Measurements from ENCODE around the gene CLASRP.

CLASRP gene

DNA sequence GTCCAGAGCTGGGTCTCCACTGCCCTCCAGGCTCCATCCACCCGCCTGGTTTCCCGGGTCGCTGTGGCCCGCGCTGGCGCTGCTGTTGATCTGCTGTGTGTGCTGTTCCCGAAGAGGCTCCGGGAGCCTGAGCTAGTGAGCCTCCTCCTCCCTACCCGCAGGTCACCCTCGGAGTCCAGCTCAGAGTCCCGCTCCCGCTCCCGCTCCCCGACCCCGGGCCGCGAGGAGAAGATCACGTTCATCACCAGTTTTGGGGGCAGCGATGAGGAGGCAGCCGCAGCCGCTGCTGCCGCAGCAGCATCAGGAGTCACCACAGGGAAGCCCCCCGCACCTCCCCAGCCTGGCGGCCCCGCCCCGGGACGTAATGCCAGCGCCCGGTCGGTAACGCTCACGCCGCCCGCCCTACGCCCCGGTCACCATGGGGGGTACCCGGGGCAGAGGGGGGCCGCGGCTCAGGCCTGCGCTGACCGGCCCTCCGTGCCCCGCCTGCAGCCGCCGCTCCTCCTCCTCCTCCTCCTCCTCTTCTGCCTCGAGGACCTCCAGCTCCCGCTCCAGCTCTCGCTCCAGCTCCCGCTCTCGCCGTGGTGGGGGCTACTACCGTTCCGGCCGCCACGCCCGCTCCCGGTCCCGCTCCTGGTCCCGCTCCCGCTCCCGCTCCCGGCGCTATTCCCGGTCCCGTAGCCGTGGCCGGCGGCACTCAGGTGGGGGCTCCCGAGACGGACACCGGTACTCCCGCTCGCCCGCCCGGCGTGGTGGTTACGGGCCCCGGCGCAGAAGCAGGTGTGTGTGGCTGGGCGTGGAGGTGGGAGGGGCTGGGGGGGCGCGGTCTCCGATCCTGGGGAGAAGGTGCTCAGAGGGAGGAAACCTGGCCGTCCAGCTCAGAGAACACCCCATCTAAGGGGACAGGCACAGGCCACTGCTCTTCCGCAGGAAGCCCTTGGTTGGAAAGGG, 25.3 kb downstream of the CLASRP start:
- no peak for DNase-seq

DNA sequence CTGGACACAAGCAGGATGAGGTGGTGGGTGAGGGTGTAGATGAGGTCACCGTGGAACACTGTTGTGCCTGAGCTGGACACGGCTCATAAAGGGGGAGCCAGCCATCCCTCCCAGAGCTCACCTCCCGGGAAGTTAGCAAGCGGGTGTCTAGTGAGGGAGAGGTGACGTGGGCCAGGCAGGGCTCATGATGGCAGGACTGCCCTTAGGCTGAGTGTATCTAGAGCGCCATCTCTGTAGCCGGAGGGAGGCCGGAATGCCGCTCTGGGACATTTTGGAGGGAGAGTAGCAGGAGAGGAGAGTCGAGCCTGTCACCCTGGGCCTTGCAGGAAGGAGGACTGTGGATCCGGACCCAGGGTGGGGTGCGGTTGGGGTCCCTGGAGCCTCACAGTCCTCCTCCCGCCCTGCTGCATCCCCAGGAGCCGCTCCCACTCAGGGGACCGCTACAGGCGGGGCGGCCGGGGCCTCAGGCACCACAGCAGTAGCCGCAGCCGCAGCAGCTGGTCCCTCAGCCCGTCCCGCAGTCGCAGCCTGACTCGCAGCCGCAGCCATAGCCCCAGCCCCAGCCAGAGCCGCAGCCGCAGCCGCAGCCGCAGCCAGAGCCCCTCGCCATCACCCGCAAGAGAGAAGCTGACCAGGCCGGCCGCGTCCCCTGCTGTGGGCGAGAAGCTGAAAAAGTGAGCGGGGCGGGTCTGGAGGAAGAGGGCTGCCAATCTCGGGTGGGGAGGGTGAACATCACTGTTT, 28.2 kb downstream of the CLASRP start:
- DNase-seq: no peak

DNA sequence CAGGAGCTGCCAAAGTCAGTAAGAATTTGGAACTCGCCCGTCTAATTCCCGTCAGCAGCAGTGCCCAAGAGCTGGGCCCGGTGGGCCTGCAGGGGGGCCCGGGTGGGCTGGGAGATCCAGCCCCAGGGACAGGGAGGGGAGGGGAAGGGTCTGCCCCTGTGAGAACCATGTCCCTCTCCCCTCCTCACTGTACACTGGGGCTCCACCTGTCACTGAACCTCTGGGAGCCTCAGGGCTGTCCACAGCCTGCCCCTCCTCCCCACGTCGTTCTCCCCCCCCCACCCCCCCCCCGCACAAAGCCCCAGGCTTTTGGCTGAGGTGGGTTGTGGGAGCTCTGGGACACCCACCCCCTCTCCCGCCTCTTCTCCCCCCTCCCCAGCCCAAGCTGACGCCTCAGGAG, 29.2 kb downstream of the CLASRP start:
- DNase-seq: no peak

DNA sequence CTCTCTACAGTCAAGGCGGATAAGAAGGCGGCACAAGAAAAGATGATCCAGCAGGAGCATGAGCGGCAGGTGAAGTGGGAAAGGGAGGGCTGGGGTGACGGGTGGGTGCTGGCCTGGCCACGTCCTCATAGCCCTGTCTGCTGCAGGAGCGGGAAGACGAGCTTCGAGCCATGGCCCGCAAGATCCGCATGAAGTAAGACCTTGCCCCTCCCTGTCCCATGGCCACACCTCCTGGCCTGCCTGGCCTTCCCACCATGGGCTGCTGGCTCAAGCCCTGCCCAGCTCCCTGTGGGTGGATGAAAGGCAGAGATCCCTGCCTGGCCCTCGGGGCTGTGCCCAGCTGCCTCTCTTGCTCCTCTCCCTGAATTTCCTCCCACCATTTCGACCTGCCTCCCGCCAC, 30.2 kb downstream of the CLASRP start:
- DNase-seq: no peak

DNA sequence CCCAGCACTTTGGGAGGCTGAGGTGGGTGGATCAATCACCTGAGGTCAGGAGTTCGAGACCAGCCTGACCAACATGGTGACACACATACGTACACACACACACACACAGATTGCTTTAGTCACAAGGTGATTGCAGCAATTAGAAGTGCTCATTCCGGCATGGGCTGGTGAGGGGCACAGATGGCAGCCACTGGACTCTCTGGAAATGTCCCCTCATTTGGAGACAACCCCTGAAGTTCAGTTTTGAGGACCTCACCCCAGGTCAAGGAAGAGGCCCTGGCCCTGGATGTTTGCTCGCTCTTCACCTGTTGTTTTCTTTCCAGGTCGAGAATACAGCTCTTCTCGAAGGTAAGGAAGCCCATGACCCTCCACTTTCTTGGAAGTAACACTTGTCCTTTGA, 31.4 kb downstream of the CLASRP start:
- no peak for DNase-seq

DNA sequence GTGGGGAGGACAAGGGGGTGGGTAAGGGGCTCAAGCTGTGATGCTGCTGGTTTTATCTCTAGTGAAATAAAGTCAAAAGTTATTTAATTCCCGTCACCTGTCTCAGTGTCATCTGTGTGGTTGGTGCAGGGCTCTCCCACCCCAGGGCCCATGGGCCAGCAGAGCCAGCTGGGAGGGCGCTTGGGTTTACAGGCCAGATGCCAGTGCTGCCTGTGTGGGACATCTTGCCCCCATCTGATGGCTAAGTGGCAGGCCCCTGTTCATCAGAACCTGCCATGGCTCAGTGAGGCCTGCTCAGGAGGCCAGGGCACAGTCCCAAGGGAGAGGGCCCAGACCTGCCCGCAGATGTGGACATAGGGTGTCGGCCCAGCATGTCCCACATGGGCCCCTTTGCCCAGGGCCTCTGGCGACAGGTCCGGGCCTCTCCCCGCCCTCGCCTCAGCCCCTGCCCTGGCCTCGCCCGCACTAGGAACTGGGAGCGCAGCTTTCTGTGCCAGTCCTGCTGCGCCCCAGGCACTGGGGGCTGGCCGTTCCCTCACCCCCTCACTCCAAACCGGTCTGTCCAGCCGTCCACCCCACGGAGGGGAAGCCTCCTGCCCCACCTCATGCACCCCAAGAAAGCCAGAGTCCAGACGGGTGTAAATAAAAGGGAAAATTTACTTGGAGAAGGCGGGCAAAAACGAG, 32.2 kb downstream of the CLASRP start:
- DNase-seq: no peak

DNA sequence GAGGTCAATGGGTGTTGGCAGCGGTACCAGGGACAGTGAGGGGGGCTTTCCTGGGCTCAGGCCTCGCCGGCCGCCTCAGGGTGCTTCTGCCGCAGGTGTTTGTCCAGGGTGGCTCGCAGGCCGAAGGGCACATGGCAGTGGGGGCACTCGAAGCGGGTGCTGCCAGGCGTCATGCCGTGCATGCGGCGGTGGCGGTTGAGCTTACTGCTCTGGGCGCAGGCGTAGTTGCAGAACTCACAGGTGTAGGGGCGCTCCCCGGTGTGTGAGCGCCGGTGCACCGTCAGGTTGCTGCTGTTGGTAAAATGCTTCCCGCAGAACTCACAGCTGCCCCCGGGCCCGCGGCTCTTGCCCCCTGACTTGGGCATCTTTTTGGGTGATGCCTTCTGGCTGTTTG, 32.7 kb downstream of the CLASRP start:
- no peak for DNase-seq

DNA sequence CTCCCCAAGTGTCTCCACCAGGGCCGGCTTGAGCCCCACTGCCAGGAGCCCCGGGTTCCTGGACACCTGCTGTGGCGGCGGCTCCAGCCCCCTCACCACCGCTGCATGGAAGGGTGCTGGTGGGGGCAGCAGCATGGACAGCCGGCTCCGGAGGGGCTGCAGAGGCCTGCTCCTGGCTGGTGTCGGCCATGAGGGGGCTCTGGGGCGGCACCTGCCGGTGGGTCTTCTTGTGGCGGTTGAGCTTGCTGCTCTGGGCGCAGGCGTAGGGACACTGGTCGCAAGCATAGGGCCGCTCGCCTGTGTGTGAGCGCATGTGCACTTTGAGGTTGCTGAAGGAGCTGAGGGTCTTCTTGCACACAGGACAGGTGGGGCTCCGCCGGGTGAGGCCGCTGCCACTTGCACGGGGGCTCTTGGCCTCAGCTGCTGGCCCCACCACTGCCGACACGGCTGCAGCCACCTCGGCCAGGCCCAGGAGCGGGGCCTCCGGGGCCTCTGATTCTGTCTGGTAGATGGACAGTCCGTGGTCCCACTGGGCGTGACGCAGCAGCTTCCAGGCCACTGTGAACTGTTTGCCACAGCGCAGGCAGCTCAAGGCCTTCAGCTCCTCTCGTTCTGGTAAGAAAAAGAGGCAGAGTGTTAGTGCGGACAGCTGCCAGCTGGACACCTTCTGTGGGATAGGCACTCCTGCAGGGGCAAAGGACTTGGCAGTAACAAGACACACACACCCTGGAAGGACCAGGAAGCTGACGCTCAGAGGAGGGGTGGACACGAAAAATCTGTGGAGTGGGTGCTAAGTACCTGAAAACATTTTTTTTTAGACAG, 33.3 kb downstream of the CLASRP start:
- no peak for DNase-seq

DNA sequence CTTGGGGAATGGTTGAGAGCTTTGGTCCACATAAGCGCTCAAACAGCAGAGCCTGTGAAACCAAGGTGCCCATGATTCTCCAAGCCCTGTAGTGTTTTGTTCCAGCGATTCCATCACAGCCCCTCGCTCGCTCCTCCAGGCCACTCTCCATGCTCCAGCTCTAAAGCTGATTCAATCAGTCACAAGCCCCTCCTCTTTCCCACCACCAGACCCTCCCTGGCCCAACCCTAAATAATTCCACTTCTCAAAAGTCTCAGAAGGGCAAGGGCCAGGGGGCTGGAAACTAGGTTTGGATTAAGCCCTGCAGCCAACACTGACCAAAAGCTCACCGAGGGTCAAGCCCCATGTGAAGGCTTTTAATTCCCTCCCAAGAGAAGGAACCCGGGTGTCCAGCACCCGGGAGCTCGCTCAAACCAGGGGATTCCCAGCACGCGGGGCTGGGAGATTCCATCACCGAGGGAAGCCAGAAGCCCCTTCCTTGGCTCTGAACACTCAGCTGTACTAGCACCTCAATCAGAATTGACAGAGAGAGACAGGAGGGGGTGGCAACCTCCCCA, 36.0 kb downstream of the CLASRP start:
- no peak for DNase-seq

DNA sequence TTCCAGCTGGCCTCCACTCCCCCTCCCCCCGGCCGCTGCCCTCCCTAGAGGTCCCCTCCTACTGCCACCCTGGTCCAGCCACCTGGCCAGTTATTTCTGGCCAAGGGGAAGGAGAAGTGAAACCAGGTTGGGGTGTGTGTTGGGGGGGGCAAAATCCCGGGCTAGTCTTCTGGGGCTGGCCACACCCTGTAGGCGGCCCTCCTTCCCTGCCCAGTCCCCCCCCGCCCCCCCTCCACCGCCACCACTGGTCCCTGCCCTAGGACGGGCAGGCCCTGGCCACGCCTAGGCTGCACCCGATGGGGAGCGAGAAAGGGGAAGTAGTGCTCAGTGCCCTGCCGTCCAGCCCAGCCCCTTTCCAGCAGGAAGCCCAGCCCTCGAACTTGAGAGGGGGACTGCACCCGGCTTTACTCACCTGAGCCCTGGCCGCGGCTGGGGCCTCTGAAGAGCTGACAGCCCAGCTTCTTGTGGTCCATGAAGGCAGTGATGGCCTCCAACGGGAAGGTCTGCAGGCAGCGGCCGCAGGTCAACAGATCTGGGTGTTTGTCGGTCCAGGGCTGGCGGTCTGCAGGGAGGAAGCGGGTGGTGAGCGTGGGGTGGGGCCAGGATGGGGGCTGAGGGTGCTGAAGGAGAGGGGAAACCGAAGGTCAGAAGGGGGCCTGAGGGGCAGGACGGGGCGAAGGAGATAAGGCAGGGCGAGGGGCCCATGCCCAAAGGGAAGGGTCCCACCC, 36.6 kb downstream of the CLASRP start:
- peak; percentile 95 for DNase-seq

DNA sequence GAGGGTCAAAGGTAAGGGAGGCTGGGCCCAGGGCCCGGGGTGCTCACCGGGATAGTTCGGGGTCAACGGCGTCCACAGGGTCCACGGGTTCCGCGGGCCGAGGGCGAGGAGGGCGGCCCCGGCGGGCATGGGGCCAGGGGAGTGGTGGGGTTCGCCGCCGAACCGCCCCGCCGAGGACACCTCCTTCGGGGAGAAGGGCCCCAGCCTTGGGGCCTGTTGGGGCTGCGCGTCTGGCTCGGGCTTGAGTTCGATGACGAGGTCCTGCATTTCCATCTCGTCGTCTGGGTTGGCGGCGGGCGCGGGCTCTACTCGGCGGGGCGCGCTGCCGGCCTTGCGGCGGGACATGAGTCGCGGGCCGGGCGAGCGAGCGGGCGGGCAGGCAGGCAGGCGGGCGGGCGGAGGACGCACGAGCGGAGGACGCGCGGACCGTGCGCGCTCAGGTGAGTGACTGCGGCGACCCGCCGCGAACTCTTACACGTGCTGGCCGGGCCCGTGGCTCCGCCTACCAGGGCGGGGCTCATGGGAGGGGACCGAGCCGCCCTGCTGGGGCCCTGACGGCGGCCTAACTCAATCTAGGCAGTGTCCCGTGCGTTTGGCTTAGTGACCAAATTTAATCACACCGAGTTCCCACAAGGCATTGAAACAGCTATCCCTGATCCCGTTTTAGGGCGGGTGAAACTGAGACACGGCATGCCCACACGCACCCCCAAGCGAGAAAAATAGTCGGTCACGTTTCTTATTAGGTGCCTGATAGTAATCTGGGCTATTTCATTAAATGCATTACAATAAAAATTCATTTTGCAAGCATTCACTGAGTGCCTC, 37.4 kb downstream of the CLASRP start, which contains the start of gene ZNF296:
ZNF296 (minus strand) TSS at position 450 of the 822 bp plus-strand sequence; CDS start at position 345, 105 bp downstream.
- peak; percentile 93 for DNase-seq

DNA sequence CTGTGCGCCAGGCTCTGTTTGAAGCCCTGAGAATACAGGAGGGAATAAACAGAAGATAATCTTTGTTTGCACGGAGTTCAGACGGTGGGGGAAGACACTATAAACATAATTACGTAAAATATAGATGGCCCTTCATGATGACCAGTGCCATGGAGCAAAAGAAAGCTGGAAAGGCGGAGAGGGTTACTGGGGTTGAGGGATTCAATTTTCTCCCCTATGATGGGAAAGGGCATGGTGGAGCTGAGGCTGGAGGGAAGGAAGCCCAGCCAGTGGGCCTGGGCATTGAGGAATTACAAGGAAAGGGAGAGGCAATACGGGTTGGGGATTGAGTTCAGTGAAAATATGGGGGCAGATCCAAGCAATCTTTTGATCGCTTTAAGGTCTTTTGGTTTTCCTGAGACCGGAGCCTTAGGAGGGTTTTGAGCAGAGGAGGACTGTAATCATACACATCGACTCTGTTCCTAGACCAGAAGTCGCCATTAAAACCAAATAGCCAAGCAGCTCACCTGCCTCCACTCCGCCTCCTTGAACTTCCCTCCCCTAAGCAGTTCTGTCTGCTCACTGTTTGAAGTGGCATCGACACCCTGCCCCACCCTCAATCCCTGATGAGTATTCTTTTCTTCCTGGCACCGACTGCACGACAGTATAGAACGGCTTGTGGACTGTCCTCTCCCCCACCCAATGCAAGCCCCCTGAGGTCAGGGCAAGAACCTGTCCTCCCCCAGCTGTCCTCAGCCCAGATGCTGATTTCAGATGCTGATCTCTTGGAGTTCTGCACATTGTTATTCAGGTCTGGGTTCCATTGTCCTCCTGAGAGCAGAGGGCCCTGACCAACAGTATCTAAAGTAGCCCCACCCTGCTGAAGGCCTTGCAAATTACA, 38.2 kb downstream of the CLASRP start:
- DNase-seq: no peak

DNA sequence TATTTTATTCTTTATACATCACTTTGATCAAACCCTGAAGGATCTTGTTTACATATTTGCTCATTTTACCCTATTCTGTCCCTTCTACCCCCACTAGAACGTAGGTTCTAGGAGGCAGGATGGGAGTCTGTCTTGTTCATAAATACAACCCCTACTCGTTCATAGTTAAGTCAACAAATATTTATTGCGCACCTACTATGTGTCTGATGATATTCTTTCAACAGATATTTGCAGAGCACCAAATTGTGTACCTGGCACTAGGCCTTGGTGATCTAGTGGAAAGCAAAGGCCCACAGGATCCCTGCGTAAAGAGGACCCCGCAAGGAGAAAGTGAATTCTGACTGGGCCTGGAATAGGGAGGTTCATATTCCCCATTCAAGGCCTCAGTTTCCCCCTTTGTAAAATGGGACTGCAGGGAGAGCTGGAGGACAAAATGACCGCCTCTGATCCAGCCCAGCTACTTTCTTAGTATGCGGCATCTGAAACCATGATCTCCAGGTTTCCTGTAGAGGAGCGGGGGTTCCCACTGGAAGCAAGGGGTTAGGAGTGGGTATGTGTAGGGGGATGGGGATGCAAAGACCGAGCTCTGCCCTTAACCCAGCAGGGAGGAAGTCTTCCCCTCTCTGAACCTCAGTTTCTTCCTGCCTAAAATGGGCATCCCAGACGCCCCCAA, 39.7 kb downstream of the CLASRP start:
- no peak for DNase-seq

DNA sequence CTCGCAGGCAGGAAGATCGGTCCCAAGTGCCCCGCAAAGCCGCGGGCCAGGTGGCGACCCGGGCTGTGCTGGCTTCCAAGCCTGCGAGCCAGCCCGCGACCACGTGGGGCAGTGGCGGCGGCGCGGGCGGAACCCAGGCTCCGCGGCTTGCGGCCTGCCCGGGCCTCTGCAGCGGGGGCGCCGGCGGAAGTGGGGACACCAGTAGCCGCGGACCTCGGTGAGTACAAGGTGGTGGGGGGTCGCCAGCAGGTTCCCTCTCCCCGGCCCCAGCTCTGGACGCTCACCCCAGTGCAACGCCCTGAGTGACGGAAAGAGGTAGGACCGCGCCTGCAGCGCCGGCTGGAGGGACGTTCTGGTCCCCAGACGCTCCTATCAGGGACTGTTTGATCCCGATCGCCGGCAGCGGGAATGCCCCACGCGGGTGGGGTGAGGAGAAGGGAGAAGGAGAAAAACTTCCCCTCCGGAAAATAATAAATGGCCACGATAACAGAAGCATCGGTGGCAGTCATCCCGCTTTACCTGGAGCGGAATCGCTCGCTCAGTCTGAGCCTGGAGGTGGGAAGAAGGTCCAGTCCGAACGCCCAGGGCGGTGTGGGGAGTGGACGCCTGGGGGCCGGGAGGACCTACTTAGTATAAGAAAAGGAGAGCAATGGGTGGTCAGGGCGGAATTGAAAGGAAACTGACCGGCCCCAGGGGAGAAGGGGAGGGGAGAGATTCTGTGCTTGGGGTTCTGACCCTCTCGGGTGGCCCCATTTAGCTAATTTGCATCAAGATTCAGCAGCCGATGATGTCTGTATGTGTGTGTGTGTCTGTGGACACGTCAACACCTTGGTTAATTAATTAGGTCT, 40.4 kb downstream of the CLASRP start, which contains the start of gene GEMIN7:
GEMIN7 (plus strand) TSS at position 198 of the 848 bp plus-strand sequence. CDS start 10,855 bp downstream, outside the sequence.
- DNase-seq: peak; percentile 83

DNA sequence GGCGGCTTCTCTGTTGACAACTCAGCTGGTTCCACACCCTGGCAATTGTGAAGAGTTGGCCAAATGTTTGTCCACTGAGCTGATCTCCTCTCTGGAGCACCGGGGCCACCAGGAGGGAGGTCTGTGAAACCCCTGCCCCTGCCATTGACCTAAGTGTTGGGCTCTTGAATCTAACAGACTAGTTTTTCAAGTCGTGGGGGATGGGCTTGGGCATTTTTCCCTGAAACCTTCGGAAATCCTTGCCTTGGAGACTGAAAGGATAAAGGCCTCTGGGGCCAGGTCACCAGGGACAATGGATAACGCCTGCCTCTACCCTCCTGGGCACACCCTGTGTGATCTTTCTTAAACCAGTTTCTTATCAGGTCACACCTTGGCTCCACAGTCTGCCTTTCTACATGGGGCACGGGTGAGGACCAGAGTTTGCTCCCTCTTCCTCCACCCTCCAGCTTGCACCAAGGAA, 41.1 kb downstream of the CLASRP start:
- DNase-seq: no peak

DNA sequence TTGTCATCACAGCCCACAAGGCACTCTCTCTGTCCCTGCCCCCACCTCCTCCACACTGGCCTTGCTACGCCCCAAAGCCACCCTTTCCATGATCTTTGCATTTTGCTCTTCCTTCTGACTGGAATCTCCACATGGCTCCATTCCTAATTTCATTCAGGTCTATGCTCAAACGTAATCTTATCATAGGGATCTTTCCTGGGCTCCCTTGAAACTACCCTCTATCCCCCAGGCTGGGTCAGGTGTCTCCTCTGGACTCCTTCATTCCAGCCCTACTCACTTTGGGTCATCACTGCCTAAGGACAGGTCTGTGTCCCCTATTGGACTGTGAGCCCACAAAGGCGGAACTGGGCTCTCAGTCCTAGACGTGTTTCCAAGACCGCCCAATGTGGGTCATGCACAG, 43.3 kb downstream of the CLASRP start:
- DNase-seq: no peak

DNA sequence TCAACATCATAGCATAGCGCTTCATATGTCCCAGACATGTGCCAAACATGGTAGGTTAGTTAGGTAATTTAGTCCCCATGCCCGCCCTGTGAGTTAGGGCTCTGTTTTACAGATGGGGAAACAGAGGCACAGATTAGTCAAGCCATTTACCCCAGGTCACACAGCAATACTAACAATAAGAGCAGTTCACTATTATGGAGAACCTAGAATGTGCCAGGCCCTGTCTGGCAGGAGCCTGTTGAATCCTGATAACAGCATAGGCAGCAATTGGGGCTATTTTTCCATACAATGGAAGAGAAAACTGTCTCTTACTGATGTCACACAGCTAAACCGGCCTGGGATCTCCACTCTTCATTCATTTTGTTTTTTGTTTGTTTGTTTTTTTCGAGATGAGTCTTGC, 47.6 kb downstream of the CLASRP start:
- DNase-seq: no peak

DNA sequence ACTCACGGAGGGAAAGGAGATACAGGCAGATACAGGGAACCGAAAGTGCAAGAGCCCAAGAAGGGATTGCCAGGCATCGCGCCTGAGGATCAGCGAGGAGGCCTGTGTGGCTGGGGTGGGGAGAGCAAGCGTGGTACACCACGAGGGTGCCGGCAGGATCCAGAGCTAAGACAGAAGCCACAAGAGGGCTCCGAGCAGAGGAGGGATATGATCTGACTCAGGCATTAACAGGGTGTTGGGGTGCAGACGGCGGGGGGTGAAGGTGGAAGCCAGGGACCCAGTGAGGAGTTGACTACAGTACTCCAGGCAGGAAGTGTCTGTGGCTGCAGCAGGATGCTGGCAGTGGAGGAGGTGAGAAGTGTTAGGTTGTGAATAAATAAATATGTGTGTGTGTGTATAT, 48.7 kb downstream of the CLASRP start:
- no peak for DNase-seq
